ENCODE results near the gene FUT9.

GRCh38 chr6:96032661-96033060 is 16.9 kb downstream of the FUT9 start:
- TF ChIP-seq ZNF274 (IDR thresholded peaks at IDR 0.05; ENCODE audit: insufficient read depth, insufficient read length): no peak
- TF ChIP-seq IKZF2 (IDR thresholded peaks at IDR 0.05): no peak
- TF ChIP-seq BCLAF1 (IDR thresholded peaks at IDR 0.05): no peak
- TF ChIP-seq CREM (IDR thresholded peaks at IDR 0.05; ENCODE audit: low read depth): no peak
- no peak for TF ChIP-seq PKNOX1 (IDR thresholded peaks at IDR 0.05)
- no peak for TF ChIP-seq POLR2A (IDR thresholded peaks at IDR 0.05; ENCODE audit: low read depth, low read length)
- no peak for TF ChIP-seq IRF5 (IDR thresholded peaks at IDR 0.05; ENCODE audit: borderline replicate concordance)
- TF ChIP-seq ZNF384 (IDR thresholded peaks at IDR 0.05; ENCODE audit: borderline replicate concordance, low read depth, low read length): no peak
- TF ChIP-seq CTCF (IDR thresholded peaks at IDR 0.05 in 2 of 3, conservative IDR thresholded peaks at IDR 0.05 in 1 of 3; ENCODE audit: control insufficient read depth in 2 of 3, extremely low read depth in 1 of 3, insufficient read depth in 1 of 3, low read depth in 3 of 3, low read length in 3 of 3): no peak
- TF ChIP-seq NR2C2 (IDR thresholded peaks at IDR 0.05; ENCODE audit: borderline replicate concordance, control insufficient read depth, insufficient read length, low read depth): no peak
- no peak for TF ChIP-seq JUND (IDR thresholded peaks at IDR 0.05; ENCODE audit: low read depth, low read length)
- no peak for TF ChIP-seq KDM1A (IDR thresholded peaks at IDR 0.05; ENCODE audit: borderline replicate concordance)

Measured in GM12878 (cell line).